A673 (cell line): ENCODE results near the gene CPZ.

Source experiments
- CTCF ChIP-seq: fragments of 300-800, 200-600 bp; sonication (generic); conservative IDR thresholded peaks from 2 replicates; pipeline ENCODE4 v1.5.1; 2017; ENCODE audit warnings: low read depth, mild to moderate bottlenecking, antibody characterized with exemption, low read length, moderate library complexity, mixed read lengths
- EZH2 ChIP-seq: fragments of 200-600 bp; sonication (generic); IDR thresholded peaks from 2 replicates; pipeline ENCODE4 v1.6.1; 2017; ENCODE audit warnings: borderline replicate concordance, low read depth, mild to moderate bottlenecking, mixed read lengths, antibody characterized with exemption, low read length; ENCODE audit not compliant: poor library complexity, severe bottlenecking

GRCh38 chr4:8582941-8583654 lies 9.5 kb upstream of the CPZ start:
- TF ChIP-seq CTCF (no peak), EZH2 (no peak)
